Body of pancreas (tissue), 4 donors: Measurements from ENCODE around the gene CDH4. TPM values are rescaled to one million over a fixed set of nuclear protein-coding genes. Genes with fewer than 3 reads are reported as not detected.

Experiments
- ATAC-seq: fragments of 150-250 bp; one replicate; pipeline ENCODE4 v1.9.1; 2016
- DNase-seq, 4 donors: peaks; one replicate each; pipeline ENCODE4 v3.0.0-alpha.2; 2019
- H3K27ac ChIP-seq, 4 donors: fragments of 200-600 bp; sonication (generic); 1 replicate in 3 of 4; 2 replicates in 1 of 4; pipeline versions ENCODE4 v1.5.1 to v1.6.1; 2016 to 2019; ENCODE audit warnings: mild to moderate bottlenecking in 1 of 4, mixed read lengths in 1 of 4, moderate library complexity in 1 of 4
- H3K27me3 ChIP-seq, 2 donors: fragments of 200-600 bp; sonication (generic); one replicate each; pipeline ENCODE4 v1.6.0; 2016; ENCODE audit warnings: mild to moderate bottlenecking in 1 of 2
- H3K36me3 ChIP-seq, 2 donors: fragments of 200-600 bp; sonication (generic); replicated peaks in 1 of 2; 2 replicates each; pipeline ENCODE4 v1.5.1; 2016; ENCODE audit warnings: low read depth in 2 of 2; ENCODE audit not compliant: insufficient read depth in 1 of 2
- H3K4me1 ChIP-seq: fragments of 200-600 bp; sonication (generic); one replicate; pipeline ENCODE4 v1.6.0; 2016
- H3K4me3 ChIP-seq, 2 donors: fragments of 200-600 bp; sonication (generic); 1 replicate in 1 of 2; 2 replicates in 1 of 2; pipeline ENCODE4 v1.5.1; 2016 to 2019
- H3K9me3 ChIP-seq, 3 donors: fragments of 200-600 bp; sonication (generic); 1 replicate in 2 of 3; 2 replicates in 1 of 3; pipeline ENCODE4 v1.5.1; 2016
- CTCF ChIP-seq, 7 experiments: fragments of 450-650 bp in 4 of 7; fragments of 200-600 bp in 3 of 7; sonication (generic) in 3 of 7; IDR thresholded peaks; one replicate each; pipeline ENCODE4 v1.5.1; 2016 to 2019; ENCODE audit warnings: antibody characterized with exemption in 7 of 7
- POLR2A ChIP-seq, 3 donors: fragments of 450-650 bp; IDR thresholded peaks; one replicate each; pipeline ENCODE4 v1.6.1; 2016; ENCODE audit warnings: antibody characterized with exemption in 3 of 3, mild to moderate bottlenecking in 2 of 3
- WGBS, 2 donors: methylation state at CpG; one replicate each; pipeline ENCODE4 v1.1.5; 2017; 5-methylcytosine and 5-hydroxymethylcytosine counted together
- intact Hi-C: fragments of 100-400 bp; cut with DNase I; formaldehyde crosslinking; loops from one replicate; pipeline ENCODE4 v1.15.1; 2023
- total RNA-seq, 2 donors: library from RNA; depleted of rRNA; stranded (reverse); fragments of >200 nt; gene quantifications; one replicate each; pipeline ENCODE4 v1.1.0, GENCODE V29; 2016

CDH4 gene
- total RNA-seq, 2 donors from 2014 or later, result 0.33 to 0.52 TPM

GRCh38 chr20:61645732-61646131, 393.7 kb downstream of the CDH4 start:
- Histone ChIP-seq H3K36me3 (no peaks in the 10 kb centered on the region), H3K9me3 (no peaks in the 10 kb centered on the region), H3K4me1 (no peaks in the 10 kb centered on the region), H3K27me3 (no peaks in the 10 kb centered on the region), H3K27ac (no peak overlapping the region), H3K4me3 (no peak overlapping the region)
- no peak for DNase-seq
- 86% methylated on average over 1 of the region's 1 CpG; no CpG with 5 or more reads in 1 of the 2 donors for WGBS, 2 donors
- no peak for ATAC-seq
- intact Hi-C loops, result no loop called here
- no peak for TF ChIP-seq POLR2A (IDR thresholded peaks at IDR 0.05)
- no peak for TF ChIP-seq CTCF (IDR thresholded peaks at IDR 0.05)

- Histone ChIP-seq H3K36me3 (no peaks in the 10 kb centered on the region), H3K27ac (no peak overlapping the region), H3K4me1 (no peaks in the 10 kb centered on the region), H3K9me3 (no peaks in the 10 kb centered on the region), H3K27me3 (no peaks in the 10 kb centered on the region), H3K4me3 (no peak overlapping the region)
- 66 to 75% methylated on average over 7 to 8 of the region's 8 CpGs for WGBS, 2 donors
- intact Hi-C loops, result no loop called here
- TF ChIP-seq CTCF (IDR thresholded peaks at IDR 0.05) (no peak), POLR2A (IDR thresholded peaks at IDR 0.05) (no peak)
- DNase-seq (no peak), ATAC-seq (no peak)
Measured at GRCh38 chr20:61646453-61646852, 394.4 kb downstream of the CDH4 start.

GRCh38 chr20:61646986-61647385, 394.9 kb downstream of the CDH4 start:
- Histone ChIP-seq H3K4me1 (no peaks in the 10 kb centered on the region), H3K36me3 (no peaks in the 10 kb centered on the region), H3K9me3 (no peaks in the 10 kb centered on the region), H3K27me3 (no peaks in the 10 kb centered on the region), H3K4me3 (no peak overlapping the region), H3K27ac (no peak overlapping the region)
- ATAC-seq (no peak), DNase-seq (no peak)
- no peak for TF ChIP-seq CTCF (IDR thresholded peaks at IDR 0.05)
- no peak for TF ChIP-seq POLR2A (IDR thresholded peaks at IDR 0.05)
- 61 to 74% methylated on average over 8 of the region's 8 CpGs for WGBS, 2 donors
- intact Hi-C loops, result no loop called here

- WGBS, 2 donors, result 39 to 50% methylated on average over 5 to 8 of the region's 8 CpGs
- Histone ChIP-seq H3K27ac (no peak overlapping the region), H3K4me1 (no peaks in the 10 kb centered on the region), H3K36me3 (no peaks in the 10 kb centered on the region), H3K9me3 (no peaks in the 10 kb centered on the region), H3K4me3 (no peak overlapping the region), H3K27me3 (no peaks in the 10 kb centered on the region)
- intact Hi-C loops, result no loop called here
- DNase-seq (no peak), ATAC-seq (no peak)
- no peak for TF ChIP-seq POLR2A (IDR thresholded peaks at IDR 0.05)
- TF ChIP-seq CTCF (IDR thresholded peaks at IDR 0.05), result no peak
Measured at GRCh38 chr20:61647702-61648101, 395.6 kb downstream of the CDH4 start.

GRCh38 chr20:61649105-61649859, 397.2 kb downstream of the CDH4 start:
- WGBS, 2 donors, result 59 to 65% methylated on average over 21 to 25 of the region's 25 CpGs

More at GRCh38 chr20:61649105-61649859, 397.2 kb downstream of the CDH4 start:
- intact Hi-C loops, result no loop called here
- DNase-seq (no peak), ATAC-seq (no peak)
- H3K27me3 ChIP-seq, result no peaks in the 10 kb centered on the region
- no peaks in the 10 kb centered on the region for H3K9me3 ChIP-seq
- no peak overlapping the region for H3K27ac ChIP-seq
- TF ChIP-seq POLR2A (IDR thresholded peaks at IDR 0.05) (no peak), CTCF (IDR thresholded peaks at IDR 0.05) (no peak)
- H3K36me3 ChIP-seq, result no peaks in the 10 kb centered on the region
- no peak overlapping the region for H3K4me3 ChIP-seq
- H3K4me1 ChIP-seq, result no peaks in the 10 kb centered on the region
